Pulmonary artery endothelial cell (primary cell): ENCODE measurements around the gene OR52W1. TPM values are rescaled to one million over a fixed set of nuclear protein-coding genes. Genes with fewer than 3 reads are reported as not detected.
"Not testable (repeated sequence)": the region's sequence is repeated elsewhere in the genome, so short reads cannot be mapped to it uniquely, and the experiment has no call there.

Experiments used
- DNase-seq: peaks from one replicate; pipeline ENCODE4 v3.0.0-alpha.2; 2011; ENCODE audit warnings: low read depth, low spot score
- total RNA-seq: library from RNA; depleted of rRNA; stranded (reverse); fragments of >200 nt; gene quantifications from 2 replicates; pipeline ENCODE4 v1.2.3, GENCODE V29; 2014

The OR52W1 gene
- total RNA-seq, 1 donor from 2014 or later, result not detected

- DNase-seq, result no peak
Measured at GRCh38 chr11:6216501-6216900, 17.5 kb downstream of the OR52W1 start.

GRCh38 chr11:6217722-6218121 lies 18.7 kb downstream of the OR52W1 start:
- no peak for DNase-seq

- DNase-seq, result peak; percentile 45
Measured at GRCh38 chr11:6219359-6219758, 20.3 kb downstream of the OR52W1 start.

DNA sequence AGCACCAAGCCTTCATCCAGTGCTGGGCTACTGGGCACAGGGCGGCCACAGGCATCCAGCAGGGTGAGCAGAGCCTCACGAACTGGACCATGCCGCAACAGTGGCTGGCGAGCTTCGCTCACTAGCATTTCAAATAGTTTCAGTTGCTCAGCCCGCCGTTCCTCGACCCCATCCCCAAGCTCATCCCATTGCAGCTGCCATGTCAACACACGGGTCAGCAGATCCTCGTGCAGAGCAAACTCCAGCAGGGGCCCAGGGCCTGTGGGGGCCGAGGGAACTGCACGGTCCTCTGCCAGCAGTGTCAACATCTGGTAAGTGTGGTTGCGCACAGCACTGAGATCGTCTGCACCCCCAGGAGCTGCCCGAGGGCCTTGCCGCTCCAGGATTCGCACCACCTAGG lies 24.8 kb downstream of the OR52W1 start:
- no peak for DNase-seq

- no peak for DNase-seq
Measured at GRCh38 chr11:6224421-6224820, 25.4 kb downstream of the OR52W1 start.

DNA sequence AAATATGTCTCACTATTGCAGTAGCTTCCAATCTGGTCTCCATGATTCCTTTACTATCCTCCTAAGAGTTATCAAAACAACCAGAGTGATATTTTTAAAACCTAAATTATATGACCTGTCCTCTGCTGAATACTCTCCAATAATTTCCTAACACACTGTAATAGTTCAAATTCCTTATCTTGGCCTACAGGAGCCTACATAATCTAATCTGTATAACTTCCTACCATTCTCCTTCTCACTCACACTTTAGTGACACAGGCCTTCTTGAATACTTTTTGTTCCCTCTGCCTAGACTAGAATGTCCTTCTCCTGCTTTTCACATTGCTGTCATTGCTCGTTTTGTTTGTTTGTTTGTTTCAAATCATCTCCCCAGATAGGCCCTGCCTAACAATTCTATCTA lies 26.0 kb downstream of the OR52W1 start:
- no peak for DNase-seq

- DNase-seq, result no peak
Measured at GRCh38 chr11:6225896-6226295, 26.9 kb downstream of the OR52W1 start.

- DNase-seq, result no peak
Measured at GRCh38 chr11:6228520-6228919, 29.5 kb downstream of the OR52W1 start.

- DNase-seq, result no peak
Measured at GRCh38 chr11:6229911-6230310, 30.9 kb downstream of the OR52W1 start.

DNA sequence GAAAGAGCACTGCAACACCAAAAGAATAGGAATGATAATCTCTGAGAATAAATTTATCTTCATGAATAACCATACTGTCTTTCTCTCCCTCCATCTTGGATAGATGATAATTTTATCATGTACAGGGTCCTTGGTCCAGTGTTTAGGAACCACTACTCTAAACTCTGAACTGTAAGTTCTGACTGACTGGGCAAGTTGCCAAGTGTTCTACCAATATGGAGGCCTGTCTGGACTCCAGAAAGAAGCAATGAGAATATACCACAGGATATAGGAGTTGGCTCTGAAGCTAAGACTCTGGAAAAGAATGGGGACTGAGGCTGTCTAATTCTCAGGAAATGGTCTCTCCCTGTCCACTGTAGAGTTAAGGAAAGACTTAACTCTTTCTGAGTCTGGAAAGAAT lies 33.9 kb downstream of the OR52W1 start:
- DNase-seq, result no peak

- no peak for DNase-seq
Measured at GRCh38 chr11:6233984-6234386, 35.0 kb downstream of the OR52W1 start.

DNA sequence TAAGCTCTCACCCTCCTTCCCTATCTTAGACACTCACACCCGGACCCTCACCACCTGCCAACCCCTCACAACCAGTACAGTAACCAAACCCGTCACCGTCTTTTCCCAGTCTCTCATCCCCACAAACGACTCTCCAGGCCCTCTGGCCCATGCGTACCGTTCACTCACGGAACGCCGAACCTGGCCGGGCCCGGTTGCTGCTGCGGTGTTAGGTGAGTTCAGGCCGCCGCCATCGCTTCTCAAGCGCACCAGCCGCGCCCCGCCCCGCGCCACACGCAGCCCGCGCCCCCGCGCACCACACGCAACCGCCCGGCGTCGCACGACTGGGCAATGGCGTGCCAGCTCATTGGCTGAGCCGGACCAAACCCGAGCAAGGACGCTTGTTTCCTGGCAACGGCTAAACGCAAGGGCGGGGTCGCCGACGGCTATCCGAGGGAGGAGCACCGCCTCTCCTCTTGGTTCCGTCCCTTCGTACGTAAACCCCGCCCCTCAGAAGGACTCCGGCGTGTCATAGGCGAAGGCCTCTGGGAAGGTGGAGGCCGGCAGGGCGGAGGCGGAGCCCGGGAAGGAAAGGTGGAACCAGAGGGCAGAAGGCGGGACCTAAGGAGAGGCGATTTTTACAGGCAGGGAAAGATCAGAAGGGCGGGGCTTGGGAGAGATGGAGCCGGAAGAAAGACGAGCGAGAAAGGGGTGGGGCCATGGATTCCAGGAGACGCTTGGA lies 35.5 kb downstream of the OR52W1 start, which contains the start of gene FHIP1B:
Gene FHIP1B, minus strand, starts transcription at position 250 of the 721 bp plus-strand sequence. CDS start 10,120 bp downstream, outside the sequence.
- peak; percentile 99 for DNase-seq

DNA sequence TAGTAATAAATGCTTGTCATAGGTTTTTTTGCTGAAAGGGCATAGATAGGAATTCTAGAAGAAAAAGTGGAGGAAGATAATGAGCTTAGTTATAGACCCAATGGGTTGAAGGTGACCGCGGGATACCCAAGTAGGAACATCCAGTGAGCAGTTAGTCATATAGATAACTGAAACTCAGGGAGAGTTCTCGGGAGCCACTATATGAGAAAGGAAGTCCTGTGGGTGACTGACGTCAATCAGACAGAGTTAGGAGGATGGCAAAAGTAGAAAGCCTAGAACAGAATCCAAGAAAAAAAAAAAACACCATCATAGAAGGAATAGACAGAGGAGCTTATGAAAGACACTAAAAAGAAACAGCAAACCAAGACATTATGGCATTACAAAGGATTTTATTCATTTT lies 38.2 kb downstream of the OR52W1 start:
- DNase-seq, result no peak

- DNase-seq, result no peak
Measured at GRCh38 chr11:6237761-6238302, 38.8 kb downstream of the OR52W1 start.

DNA sequence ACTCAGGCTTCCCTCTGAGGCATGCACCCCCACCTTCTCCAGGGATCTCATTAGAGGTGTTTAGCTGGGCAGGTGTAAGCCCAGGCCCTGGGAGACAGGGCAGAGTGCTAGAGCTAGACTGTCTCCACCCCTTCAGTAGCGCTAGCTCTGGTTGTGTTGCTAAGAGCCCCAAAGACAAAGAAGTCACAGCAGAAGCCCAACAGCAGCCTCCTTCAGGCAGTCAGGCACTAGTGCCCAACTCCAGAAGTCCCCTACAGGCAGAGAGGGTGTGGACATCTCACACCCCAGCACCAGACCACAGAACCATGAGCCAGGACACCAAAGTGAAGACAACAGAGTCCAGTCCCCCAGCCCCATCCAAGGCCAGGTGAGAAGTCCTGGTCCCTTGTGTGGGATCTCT lies 39.9 kb downstream of the OR52W1 start, which contains the start of gene CNGA4:
Gene CNGA4, plus strand, starts transcription at position 188 of the 400 bp plus-strand sequence. Its CDS starts 118 bp downstream, at position 306.
- no peak for DNase-seq

- DNase-seq, result no peak
Measured at GRCh38 chr11:6240139-6240538, 41.1 kb downstream of the OR52W1 start.

GRCh38 chr11:6240781-6241180 lies 41.8 kb downstream of the OR52W1 start:
- no peak for DNase-seq

DNA sequence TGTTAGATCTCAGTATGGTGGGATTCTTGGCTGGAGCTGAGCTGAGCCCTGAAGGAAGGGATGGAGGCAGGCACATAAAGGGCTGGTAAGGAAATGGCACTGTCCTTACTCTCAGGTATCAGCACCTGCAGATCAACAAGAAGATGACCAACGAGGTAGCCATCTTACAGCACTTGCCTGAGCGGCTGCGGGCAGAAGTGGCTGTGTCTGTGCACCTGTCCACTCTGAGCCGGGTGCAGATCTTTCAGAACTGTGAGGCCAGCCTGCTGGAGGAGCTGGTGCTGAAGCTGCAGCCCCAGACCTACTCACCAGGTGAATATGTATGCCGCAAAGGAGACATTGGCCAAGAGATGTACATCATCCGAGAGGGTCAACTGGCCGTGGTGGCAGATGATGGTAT lies 42.3 kb downstream of the OR52W1 start:
- no peak for DNase-seq

- DNase-seq, result no peak
Measured at GRCh38 chr11:6245536-6245935, 46.5 kb downstream of the OR52W1 start.

DNA sequence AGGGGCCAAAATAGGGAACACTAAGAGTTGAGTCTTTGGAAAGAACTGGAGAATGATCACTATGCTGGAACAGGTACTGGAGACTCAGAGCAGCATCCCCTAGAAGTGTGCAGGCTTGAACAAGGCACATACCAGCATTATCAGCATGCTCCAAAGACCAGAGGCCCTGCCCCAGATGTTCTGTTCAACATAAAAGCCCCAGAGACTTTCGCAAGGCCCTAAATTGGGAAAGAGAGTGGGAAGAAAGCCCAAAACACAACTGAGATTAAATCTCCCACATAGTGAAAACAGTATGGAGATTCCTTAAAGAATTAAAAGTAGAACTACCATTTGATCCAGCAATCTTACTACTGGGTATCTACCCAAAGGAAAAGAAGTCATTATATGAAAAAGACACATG lies 49.2 kb downstream of the OR52W1 start:
- DNase-seq, result no peak

- DNase-seq, result not testable (repeated sequence)
Measured at GRCh38 chr11:6248897-6249296, 49.9 kb downstream of the OR52W1 start.
